HepG2 (cell line): ENCODE measurements around the gene S100A4. TPM values are rescaled to one million over a fixed set of nuclear protein-coding genes. Genes with fewer than 3 reads are reported as not detected.

Experiments used
- ATF4 ChIP-seq, 2 experiments: fragments of 450-650 bp in 1 of 2; sonication (generic) in 1 of 2; formaldehyde crosslinking; IDR thresholded peaks; 2 replicates each; pipeline versions ENCODE4 v1.5.0 to v1.8.0; 2020 to 2022; ENCODE audit warnings: mild to moderate bottlenecking in 1 of 2, missing genetic modification reagents in 1 of 2
- BCL3 ChIP-seq: sonication (generic); formaldehyde crosslinking; IDR thresholded peaks from 2 replicates; pipeline ENCODE4 v1.5.1; 2020; ENCODE audit warnings: mild to moderate bottlenecking, missing genetic modification reagents, moderate library complexity
- BCL6 ChIP-seq: IDR thresholded peaks from 2 replicates; pipeline ENCODE4 v1.6.1; 2016; ENCODE audit warnings: missing genetic modification reagents, missing compliant biosample characterization
- MAFG ChIP-seq: sonication (generic); formaldehyde crosslinking; IDR thresholded peaks from 2 replicates; pipeline ENCODE4 v1.5.1; 2020; ENCODE audit warnings: mild to moderate bottlenecking, missing genetic modification reagents
- RAD51 ChIP-seq: fragments of 450-650 bp; IDR thresholded peaks from 2 replicates; pipeline ENCODE4 v1.6.1; 2016; ENCODE audit warnings: borderline replicate concordance
- RERE ChIP-seq: IDR thresholded peaks from 2 replicates; pipeline ENCODE4 v1.6.1; 2016; ENCODE audit warnings: low read depth, missing genetic modification reagents, missing compliant biosample characterization
- TEAD2 ChIP-seq: sonication (generic); formaldehyde crosslinking; IDR thresholded peaks from 2 replicates; pipeline ENCODE4 v1.9.0; 2021; ENCODE audit warnings: missing genetic modification reagents
- ZNF101 ChIP-seq: sonication (generic); formaldehyde crosslinking; IDR thresholded peaks from 2 replicates; pipeline ENCODE4 v1.4.0; 2020; ENCODE audit warnings: mild to moderate bottlenecking, low read depth, missing genetic modification reagents, borderline replicate concordance
- ZNF75D ChIP-seq: sonication (generic); formaldehyde crosslinking; IDR thresholded peaks from 2 replicates; pipeline ENCODE4 v1.8.1; 2023; ENCODE audit warnings: missing genetic modification reagents, mild to moderate bottlenecking, borderline replicate concordance
- polyA plus RNA-seq, 8 experiments: library from polyadenylated mRNA; depleted of rRNA in 3 of 8; stranded (reverse) in 7 of 8; unstranded in 1 of 8; fragments of >200 nt; fragmentation: Illumina TruSeq in 4 of 8; extraction: Trizol in 4 of 8; gene quantifications; 2 replicates each; pipeline versions ENCODE4 v1.2.1 to v1.2.3, GENCODE V29; 2011 to 2016; ENCODE audit warnings: low read depth in 4 of 8, missing spikeins in 1 of 8, mixed read lengths in 1 of 8; ENCODE audit not compliant: insufficient read depth in 1 of 8
- total RNA-seq, 5 experiments: library from RNA; depleted of rRNA; stranded (reverse); fragments of >200 nt; fragmentation: Illumina TruSeq; extraction: Trizol; gene quantifications; 2 replicates each; pipeline ENCODE4 v1.2.3, GENCODE V29; 2016; ENCODE audit warnings: low read depth in 1 of 5
- TF ChIP-seq, protein P1 (sequence below): sonication (generic); formaldehyde crosslinking; conservative IDR thresholded peaks from 2 replicates; pipeline ENCODE4 v1.5.0; 2020; ENCODE audit warnings: missing genetic modification reagents
- TF ChIP-seq, protein P2 (sequence below): sonication (generic); formaldehyde crosslinking; IDR thresholded peaks from 2 replicates; pipeline ENCODE4 v1.5.0; 2020; ENCODE audit warnings: missing genetic modification reagents
- TF ChIP-seq, protein P3 (sequence below): sonication (generic); formaldehyde crosslinking; IDR thresholded peaks from 2 replicates; pipeline ENCODE4 v1.5.0; 2020; ENCODE audit warnings: missing genetic modification reagents

The S100A4 gene
- total and polyA plus RNA-seq, 2 of the 13 experiments (the other 11 are each of a cell fraction or from before 2014, with no cell fraction given) = 12.9 to 20.2 TPM

GRCh38 chr1:153568367-153569099 is 22.9 kb upstream of the S100A4 start (continued):
- TF ChIP-seq RERE (CRISPR knock-in tag) = no peak
- TF ChIP-seq, protein P1, sequence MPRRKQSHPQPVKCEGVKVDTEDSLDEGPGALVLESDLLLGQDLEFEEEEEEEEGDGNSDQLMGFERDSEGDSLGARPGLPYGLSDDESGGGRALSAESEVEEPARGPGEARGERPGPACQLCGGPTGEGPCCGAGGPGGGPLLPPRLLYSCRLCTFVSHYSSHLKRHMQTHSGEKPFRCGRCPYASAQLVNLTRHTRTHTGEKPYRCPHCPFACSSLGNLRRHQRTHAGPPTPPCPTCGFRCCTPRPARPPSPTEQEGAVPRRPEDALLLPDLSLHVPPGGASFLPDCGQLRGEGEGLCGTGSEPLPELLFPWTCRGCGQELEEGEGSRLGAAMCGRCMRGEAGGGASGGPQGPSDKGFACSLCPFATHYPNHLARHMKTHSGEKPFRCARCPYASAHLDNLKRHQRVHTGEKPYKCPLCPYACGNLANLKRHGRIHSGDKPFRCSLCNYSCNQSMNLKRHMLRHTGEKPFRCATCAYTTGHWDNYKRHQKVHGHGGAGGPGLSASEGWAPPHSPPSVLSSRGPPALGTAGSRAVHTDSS = no peak
- no peak for TF ChIP-seq BCL6 (CRISPR knock-in tag)
- TF ChIP-seq ZNF75D (CRISPR knock-in tag) = no peak
- TF ChIP-seq BCL3 = no peak
- no peak for TF ChIP-seq RAD51
- no peak for TF ChIP-seq ATF4 (CRISPR knock-in tag; IDR thresholded peaks at IDR 0.05)
- no peak for TF ChIP-seq MAFG (CRISPR knock-in tag)
- TF ChIP-seq, protein P2, sequence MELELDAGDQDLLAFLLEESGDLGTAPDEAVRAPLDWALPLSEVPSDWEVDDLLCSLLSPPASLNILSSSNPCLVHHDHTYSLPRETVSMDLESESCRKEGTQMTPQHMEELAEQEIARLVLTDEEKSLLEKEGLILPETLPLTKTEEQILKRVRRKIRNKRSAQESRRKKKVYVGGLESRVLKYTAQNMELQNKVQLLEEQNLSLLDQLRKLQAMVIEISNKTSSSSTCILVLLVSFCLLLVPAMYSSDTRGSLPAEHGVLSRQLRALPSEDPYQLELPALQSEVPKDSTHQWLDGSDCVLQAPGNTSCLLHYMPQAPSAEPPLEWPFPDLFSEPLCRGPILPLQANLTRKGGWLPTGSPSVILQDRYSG (CRISPR knock-in tag) = no peak
- TF ChIP-seq ZNF101 (CRISPR knock-in tag) = no peak
- no peak for TF ChIP-seq TEAD2 (CRISPR knock-in tag)
- TF ChIP-seq, protein P3, sequence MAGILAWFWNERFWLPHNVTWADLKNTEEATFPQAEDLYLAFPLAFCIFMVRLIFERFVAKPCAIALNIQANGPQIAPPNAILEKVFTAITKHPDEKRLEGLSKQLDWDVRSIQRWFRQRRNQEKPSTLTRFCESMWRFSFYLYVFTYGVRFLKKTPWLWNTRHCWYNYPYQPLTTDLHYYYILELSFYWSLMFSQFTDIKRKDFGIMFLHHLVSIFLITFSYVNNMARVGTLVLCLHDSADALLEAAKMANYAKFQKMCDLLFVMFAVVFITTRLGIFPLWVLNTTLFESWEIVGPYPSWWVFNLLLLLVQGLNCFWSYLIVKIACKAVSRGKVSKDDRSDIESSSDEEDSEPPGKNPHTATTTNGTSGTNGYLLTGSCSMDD = no peak
